ENCODE data around the gene APMAP.
"Not testable (repeated sequence)": the region's sequence is repeated elsewhere in the genome, so short reads cannot be mapped to it uniquely, and the experiment has no call there.

- not testable (repeated sequence) for TF ChIP-seq CTCF (IDR thresholded peaks at IDR 0.05; ENCODE audit: low read length); EZH2phosphoT487 (IDR thresholded peaks at IDR 0.05; ENCODE audit: low read length); EZH2 (optimal IDR thresholded peaks at IDR 0.05; ENCODE audit: low read depth, low read length)
These were observed 46.2 kb downstream of the APMAP start for GRCh38 chr20:24946376-24946775.
